NB4 (cell line): Measurements from ENCODE around the gene GADD45A.
"Not testable (repeated sequence)": the region's sequence is repeated elsewhere in the genome, so short reads cannot be mapped to it uniquely, and the experiment has no call there.

ENCODE experiments used
- DNase-seq: peaks from one replicate; pipeline ENCODE4 v3.0.0; 2010; ENCODE audit warnings: low read depth
- H3K4me3 ChIP-seq: one replicate; pipeline ENCODE4 v1.5.1; 2011; ENCODE audit warnings: mild to moderate bottlenecking, low read depth, low read length, moderate library complexity
- MAX ChIP-seq: IDR thresholded peaks from 2 replicates; pipeline ENCODE4 v1.6.1; 2011; ENCODE audit warnings: low read depth, low read length
- MYC ChIP-seq: IDR thresholded peaks from 2 replicates; pipeline ENCODE4 v1.6.1; 2011; ENCODE audit warnings: low read depth, low read length
- POLR2A ChIP-seq: IDR thresholded peaks from 2 replicates; pipeline ENCODE4 v1.6.1; 2011; ENCODE audit warnings: mild to moderate bottlenecking; ENCODE audit not compliant: insufficient read length; ENCODE audit errors: extremely low read depth
- TF ChIP-seq, protein P1 (sequence below): IDR thresholded peaks from one replicate; pipeline ENCODE4 v1.5.1; 2012; ENCODE audit warnings: low read depth, low read length

Gene GADD45A

GRCh38 chr1:67726224-67726623 lies 41.2 kb downstream of the GADD45A start:
- no peak overlapping the region for H3K4me3 ChIP-seq
- TF ChIP-seq MYC (no peak), MAX (no peak), POLR2A (no peak)
- TF ChIP-seq, protein P1, sequence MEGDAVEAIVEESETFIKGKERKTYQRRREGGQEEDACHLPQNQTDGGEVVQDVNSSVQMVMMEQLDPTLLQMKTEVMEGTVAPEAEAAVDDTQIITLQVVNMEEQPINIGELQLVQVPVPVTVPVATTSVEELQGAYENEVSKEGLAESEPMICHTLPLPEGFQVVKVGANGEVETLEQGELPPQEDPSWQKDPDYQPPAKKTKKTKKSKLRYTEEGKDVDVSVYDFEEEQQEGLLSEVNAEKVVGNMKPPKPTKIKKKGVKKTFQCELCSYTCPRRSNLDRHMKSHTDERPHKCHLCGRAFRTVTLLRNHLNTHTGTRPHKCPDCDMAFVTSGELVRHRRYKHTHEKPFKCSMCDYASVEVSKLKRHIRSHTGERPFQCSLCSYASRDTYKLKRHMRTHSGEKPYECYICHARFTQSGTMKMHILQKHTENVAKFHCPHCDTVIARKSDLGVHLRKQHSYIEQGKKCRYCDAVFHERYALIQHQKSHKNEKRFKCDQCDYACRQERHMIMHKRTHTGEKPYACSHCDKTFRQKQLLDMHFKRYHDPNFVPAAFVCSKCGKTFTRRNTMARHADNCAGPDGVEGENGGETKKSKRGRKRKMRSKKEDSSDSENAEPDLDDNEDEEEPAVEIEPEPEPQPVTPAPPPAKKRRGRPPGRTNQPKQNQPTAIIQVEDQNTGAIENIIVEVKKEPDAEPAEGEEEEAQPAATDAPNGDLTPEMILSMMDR, result no peak
- no peak for DNase-seq

- DNase-seq, result no peak
- TF ChIP-seq MYC, result no peak
- TF ChIP-seq, protein P1, result no peak
- no peak for TF ChIP-seq MAX
- TF ChIP-seq POLR2A, result no peak
- no peak overlapping the region for H3K4me3 ChIP-seq
Observed at GRCh38 chr1:67729872-67730271, 44.9 kb downstream of the GADD45A start.

- H3K4me3 ChIP-seq, DNase-seq: not testable (repeated sequence)
Observed at GRCh38 chr1:67730312-67730711, 45.3 kb downstream of the GADD45A start.

DNA sequence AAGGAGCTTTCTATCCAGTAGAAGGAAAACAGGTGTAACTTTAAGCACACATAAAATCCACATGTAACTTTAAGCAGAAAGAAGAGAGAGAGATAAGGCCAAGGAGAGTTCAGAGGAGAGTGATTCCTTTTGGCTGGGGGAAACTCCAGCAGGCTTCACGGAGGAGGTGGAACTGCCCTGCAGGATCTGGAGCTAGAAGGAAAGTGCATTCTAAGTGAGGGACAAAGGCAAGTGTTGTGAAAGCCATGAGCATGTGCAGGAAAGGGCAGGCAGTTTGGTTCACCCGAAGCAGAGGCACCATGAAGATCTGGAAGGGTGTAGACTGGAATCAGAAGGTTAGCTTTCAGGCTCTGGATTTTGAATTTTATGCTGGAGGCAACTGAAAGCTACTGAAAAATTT lies 46.3 kb downstream of the GADD45A start:
- H3K4me3 ChIP-seq, result no peak overlapping the region
- TF ChIP-seq POLR2A, result no peak
- TF ChIP-seq, protein P1, result no peak
- no peak for TF ChIP-seq MAX
- no peak for TF ChIP-seq MYC
- DNase-seq, result no peak

DNA sequence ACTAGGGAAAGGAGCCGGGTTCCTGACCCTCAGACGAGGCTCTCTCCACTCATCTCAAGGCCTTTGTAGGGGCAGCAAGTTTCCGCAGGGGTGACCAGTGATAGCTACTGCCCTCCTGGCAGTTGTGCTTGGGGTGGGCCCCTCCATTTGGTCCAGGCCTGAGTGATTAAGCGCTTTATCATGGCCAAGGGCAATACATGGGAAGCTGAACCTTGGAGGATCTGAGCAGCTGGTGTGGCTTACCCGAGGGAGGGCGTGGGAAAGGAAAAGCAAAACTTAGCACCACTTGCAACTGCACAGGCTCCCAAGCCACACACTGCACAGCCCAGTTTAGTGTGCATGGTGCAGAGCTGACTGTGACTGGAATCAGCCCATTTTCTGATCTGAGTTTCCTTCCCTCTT lies 47.8 kb downstream of the GADD45A start:
- TF ChIP-seq MAX (no peak), MYC (no peak), POLR2A (no peak)
- TF ChIP-seq, protein P1, result no peak
- no peak overlapping the region for H3K4me3 ChIP-seq
- peak; percentile 32 for DNase-seq

- H3K4me3 ChIP-seq, result no peak overlapping the region
- TF ChIP-seq, protein P1, result no peak
- no peak for TF ChIP-seq POLR2A
- TF ChIP-seq MYC, result no peak
- DNase-seq, result no peak
Observed at GRCh38 chr1:67733681-67734322, 48.8 kb downstream of the GADD45A start.
